SK-N-SH (cell line): ENCODE measurements around the gene APEH. TPM values are rescaled to one million over a fixed set of nuclear protein-coding genes. Genes with fewer than 3 reads are reported as not detected.

ENCODE experiments used
- CTCF ChIA-PET: fragments of 300-600, 350-600 bp; formaldehyde crosslinking; extraction: SDS; loops from one replicate; lab custom pipeline; 2021; lab: Yijun Ruan, JAX
- POLR2A ChIA-PET: fragments of 350-600 bp; sonication (Branson Sonifier 250); formaldehyde crosslinking; extraction: SDS; loops from one replicate; lab custom pipeline; 2020; ENCODE audit warnings: antibody characterized with exemption, inconsistent platforms; lab: Yijun Ruan, JAX
- DNase-seq: peaks from one replicate; pipeline ENCODE4 v3.0.0; 2012
- H2AFZ ChIP-seq: fragments of 200-600 bp; sonication (generic); 2 replicates; pipeline ENCODE4 v1.8.1; 2016; ENCODE audit warnings: antibody characterized with exemption, mild to moderate bottlenecking, low read depth
- H3F3A ChIP-seq: fragments of 200-600 bp; sonication (generic); replicated peaks from 2 replicates; pipeline ENCODE3; 2016; ENCODE audit warnings: antibody characterized with exemption, mild to moderate bottlenecking; ENCODE audit not compliant: insufficient read depth
- H3K27ac ChIP-seq, 2 experiments: fragments of 200-500 bp in 1 of 2; fragments of 200-600 bp in 1 of 2; sonication (Bioruptor generic) in 1 of 2; sonication (generic), shearing (Covaris generic) in 1 of 2; 2 replicates each; pipeline versions ENCODE4 v1.5.1 to v1.6.1; 2014 to 2016; ENCODE audit warnings: low read depth in 2 of 2, inconsistent platforms in 1 of 2, low read length in 1 of 2, mild to moderate bottlenecking in 1 of 2, mixed read lengths in 1 of 2
- H3K27me3 ChIP-seq: fragments of 200-600 bp; sonication (generic), shearing (Covaris generic); 2 replicates; pipeline ENCODE4 v1.6.1; 2016; ENCODE audit warnings: mixed run types; ENCODE audit not compliant: insufficient read depth
- H3K36me3 ChIP-seq, 2 experiments: fragments of 200-500 bp in 1 of 2; fragments of 200-600 bp in 1 of 2; sonication (Bioruptor generic) in 1 of 2; sonication (generic) in 1 of 2; replicated peaks in 1 of 2; 2 replicates each; pipeline versions ENCODE3 to v1.5.1; 2014 to 2016; ENCODE audit warnings: low read length in 1 of 2, mild to moderate bottlenecking in 1 of 2; ENCODE audit not compliant: insufficient read depth in 2 of 2, control insufficient read depth in 1 of 2
- H3K4me1 ChIP-seq, 2 experiments: fragments of 200-500 bp in 1 of 2; fragments of 200-600 bp in 1 of 2; sonication (Bioruptor generic) in 1 of 2; sonication (generic), shearing (Covaris generic) in 1 of 2; 2 replicates each; pipeline versions ENCODE4 v1.5.1 to v1.6.1; 2014 to 2016; ENCODE audit warnings: low read depth in 1 of 2, low read length in 1 of 2, mixed run types in 1 of 2; ENCODE audit not compliant: insufficient read depth in 2 of 2, control insufficient read depth in 1 of 2
- H3K4me2 ChIP-seq: fragments of 200-600 bp; sonication (generic), shearing (Covaris generic); 2 replicates; pipeline ENCODE4 v1.6.1; 2017; ENCODE audit warnings: mixed run types
- H3K4me3 ChIP-seq, 2 experiments: fragments of 200-500 bp in 1 of 2; fragments of 200-600 bp in 1 of 2; sonication (Bioruptor generic) in 1 of 2; sonication (generic), shearing (Covaris generic) in 1 of 2; 2 replicates each; pipeline versions ENCODE4 v1.5.1 to v1.8.1; 2014 to 2016; ENCODE audit warnings: low read depth in 2 of 2, inconsistent platforms in 1 of 2, low read length in 1 of 2, mild to moderate bottlenecking in 1 of 2, mixed read lengths in 1 of 2, moderate library complexity in 1 of 2
- H3K79me2 ChIP-seq: fragments of 200-600 bp; sonication (generic); 2 replicates; pipeline ENCODE4 v1.8.1; 2017; ENCODE audit warnings: mild to moderate bottlenecking; ENCODE audit not compliant: insufficient read depth
- H3K9ac ChIP-seq: fragments of 200-600 bp; sonication (generic); 2 replicates; pipeline ENCODE4 v1.6.1; 2017; ENCODE audit warnings: mixed run types
- H3K9me2 ChIP-seq: fragments of 200-600 bp; sonication (generic); 2 replicates; pipeline ENCODE4 v1.6.1; 2017; ENCODE audit warnings: mixed run types
- H3K9me3 ChIP-seq: fragments of 200-600 bp; sonication (generic); 2 replicates; pipeline ENCODE4 v1.6.1; 2017; ENCODE audit warnings: mixed run types, mild to moderate bottlenecking, moderate library complexity
- H4K20me1 ChIP-seq: fragments of 200-600 bp; sonication (generic); 2 replicates; pipeline ENCODE4 v1.6.1; 2017; ENCODE audit warnings: mild to moderate bottlenecking, mixed run types; ENCODE audit not compliant: insufficient read depth
- CHD2 ChIP-seq: fragments of 150-350 bp; IDR thresholded peaks from 2 replicates; pipeline ENCODE4 v1.6.1; 2018; ENCODE audit warnings: low read length; ENCODE audit not compliant: partially characterized antibody
- CTCF ChIP-seq: fragments of 200-600 bp; sonication (generic); IDR thresholded peaks from 2 replicates; pipeline ENCODE4 v1.6.1; 2017; ENCODE audit warnings: antibody characterized with exemption, mild to moderate bottlenecking, moderate library complexity
- ELF1 ChIP-seq: IDR thresholded peaks from 2 replicates; pipeline ENCODE4 v1.4.0; 2012
- EP300 ChIP-seq, 2 experiments: IDR thresholded peaks; 2 replicates each; pipeline versions ENCODE4 v1.4.0 to v1.6.1; 2012; ENCODE audit warnings: borderline replicate concordance in 1 of 2, low read depth in 1 of 2, low read length in 1 of 2
- EZH2phosphoT487 ChIP-seq: fragments of 200-600 bp; sonication (generic); IDR thresholded peaks from 2 replicates; pipeline ENCODE4 v1.6.1; 2017; ENCODE audit warnings: low read depth, mixed run types, mild to moderate bottlenecking, antibody characterized with exemption, moderate library complexity, borderline replicate concordance
- FOSL2 ChIP-seq: IDR thresholded peaks from 2 replicates; pipeline ENCODE4 v1.4.0; 2012; ENCODE audit warnings: low read depth, mild to moderate bottlenecking, moderate library complexity, borderline replicate concordance
- FOXJ3 ChIP-seq: sonication (generic); formaldehyde crosslinking; IDR thresholded peaks from 2 replicates; pipeline ENCODE4 v1.5.1; 2020; ENCODE audit warnings: mild to moderate bottlenecking, missing genetic modification reagents
- JUND ChIP-seq: IDR thresholded peaks from 2 replicates; pipeline ENCODE4 v1.4.0; 2012
- NFIC ChIP-seq: IDR thresholded peaks from 2 replicates; pipeline ENCODE4 v1.4.0; 2012; ENCODE audit warnings: borderline replicate concordance
- NRF1 ChIP-seq: IDR thresholded peaks from 2 replicates; pipeline ENCODE4 v1.6.1; 2012; ENCODE audit warnings: low read depth, mild to moderate bottlenecking, low read length
- PBX3 ChIP-seq: IDR thresholded peaks from 2 replicates; pipeline ENCODE4; 2012
- RAD21 ChIP-seq: IDR thresholded peaks from 2 replicates; pipeline ENCODE4 v1.6.1; 2012; ENCODE audit warnings: mild to moderate bottlenecking, low read length
- SMC3 ChIP-seq: IDR thresholded peaks from 2 replicates; pipeline ENCODE4 v1.6.1; 2012; ENCODE audit warnings: low read depth, low read length, improper control_type of control experiment
- TAF1 ChIP-seq: IDR thresholded peaks from 2 replicates; pipeline ENCODE4 v1.6.1; 2012; ENCODE audit warnings: low read depth, mild to moderate bottlenecking, low read length, moderate library complexity, borderline replicate concordance
- TCF12 ChIP-seq: IDR thresholded peaks from 2 replicates; pipeline ENCODE4 v1.4.0; 2012
- TEAD4 ChIP-seq: IDR thresholded peaks from 2 replicates; pipeline ENCODE4 v1.4.0; 2012; ENCODE audit warnings: mild to moderate bottlenecking, borderline replicate concordance; ENCODE audit not compliant: insufficient read depth
- WGBS: methylation state at CpG from one replicate; pipeline ENCODE4 v1.1.6; 2017; ENCODE audit warnings: low lambda C conversion rate; 5-methylcytosine and 5-hydroxymethylcytosine counted together
- polyA plus RNA-seq, 3 experiments: library from polyadenylated mRNA; depleted of rRNA; stranded (reverse); fragments of >200 nt; gene quantifications; 2 replicates each; pipeline ENCODE4 v1.2.3, GENCODE V29; 2012
- TF ChIP-seq, protein P1 (sequence below): IDR thresholded peaks from 2 replicates; pipeline ENCODE4 v1.4.0; 2012; ENCODE audit warnings: low read depth, borderline replicate concordance
- TF ChIP-seq, protein P2 (sequence below): fragments of 150-350 bp; IDR thresholded peaks from 2 replicates; pipeline ENCODE4 v1.6.1; 2016; ENCODE audit warnings: mild to moderate bottlenecking, low read depth, low read length

The APEH gene
- polyA plus RNA-seq, 1 of the 3 experiments (the other 2 are of a cell fraction) = 112 TPM

DNA sequence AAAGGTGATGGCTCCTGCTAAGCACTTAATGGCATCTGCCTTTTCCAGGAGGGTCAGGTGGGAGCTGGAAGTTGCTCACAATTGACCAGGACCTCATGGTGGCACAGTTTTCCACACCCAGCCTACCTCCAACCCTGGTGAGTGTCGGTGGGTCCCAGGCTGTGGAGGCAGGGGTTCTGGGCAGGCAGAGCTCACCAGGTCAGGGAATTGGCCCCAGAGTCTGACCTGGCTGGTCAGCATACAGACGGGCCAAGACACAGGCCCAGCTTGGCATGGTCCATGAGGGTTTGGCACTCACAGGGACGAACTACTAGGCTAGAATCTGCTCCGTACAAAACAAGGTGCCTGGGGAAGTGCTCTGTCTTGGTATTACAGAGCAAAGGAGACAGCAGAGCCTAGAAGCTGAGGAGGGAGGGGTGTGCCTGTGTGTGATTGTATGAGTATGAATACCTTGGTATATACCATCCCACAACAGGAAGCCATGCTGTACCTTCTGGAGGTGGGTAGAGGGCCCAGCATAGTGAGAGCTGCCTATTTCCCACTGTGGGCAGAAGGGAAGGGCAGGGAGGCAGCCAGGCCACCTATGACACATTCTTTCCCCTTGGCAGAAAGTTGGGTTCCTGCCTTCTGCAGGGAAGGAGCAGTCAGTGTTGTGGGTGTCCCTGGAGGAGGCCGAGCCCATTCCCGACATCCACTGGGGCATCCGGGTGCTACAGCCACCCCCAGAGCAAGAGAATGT lies 6.5 kb downstream of the APEH start:
- Histone ChIP-seq H3K9me3 (no peaks in the 10 kb centered on the region), H3K27ac (no peak overlapping the region), H3K4me2 (no peak overlapping the region), H2AFZ (no peak overlapping the region), H3K4me3 (no peak overlapping the region), H3K4me1 (peaks cover 0 to 3% of the 10 kb centered on the region in 2 experiments; a peak in 1 of 4 replicates), H3K27me3 (no peaks in the 10 kb centered on the region), H3K9me2 (no peaks in the 10 kb centered on the region), H3K9ac (no peak overlapping the region), H3F3A (no peaks in the 10 kb centered on the region), H3K36me3 (peaks cover 19 to 81% of the 10 kb centered on the region in 2 experiments), H3K79me2 (peaks cover 6% of the 10 kb centered on the region; the same call in 1 of the 2 replicates), H4K20me1 (no peaks in the 10 kb centered on the region)
- WGBS = 94% methylated on average over 6 of the region's 7 CpGs
- no peak for DNase-seq
- POLR2A ChIA-PET = interaction anchor here (0.5 kb wide), 1 partner anchor 146 kb away, joined by 3 read pairs; no protein-coding TSS in a partner anchor
- TF ChIP-seq CTCF (no peak), RAD21 (no peak), NRF1 (no peak), CHD2 (no peak), EP300 (IDR thresholded peaks at IDR 0.05; ENCODE audit: borderline replicate concordance in 1 of 2, low read depth in 1 of 2, low read length in 1 of 2) (no peak), JUND (no peak), EZH2phosphoT487 (no peak)
- TF ChIP-seq, protein P1, sequence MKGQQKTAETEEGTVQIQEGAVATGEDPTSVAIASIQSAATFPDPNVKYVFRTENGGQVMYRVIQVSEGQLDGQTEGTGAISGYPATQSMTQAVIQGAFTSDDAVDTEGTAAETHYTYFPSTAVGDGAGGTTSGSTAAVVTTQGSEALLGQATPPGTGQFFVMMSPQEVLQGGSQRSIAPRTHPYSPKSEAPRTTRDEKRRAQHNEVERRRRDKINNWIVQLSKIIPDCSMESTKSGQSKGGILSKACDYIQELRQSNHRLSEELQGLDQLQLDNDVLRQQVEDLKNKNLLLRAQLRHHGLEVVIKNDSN = no peak
- CTCF ChIA-PET = interaction anchor here (1.4 to 6.6 kb wide), 2 partner anchors 9 to 141 kb away, joined by 6 to 53 read pairs; no protein-coding TSS in a partner anchor

DNA sequence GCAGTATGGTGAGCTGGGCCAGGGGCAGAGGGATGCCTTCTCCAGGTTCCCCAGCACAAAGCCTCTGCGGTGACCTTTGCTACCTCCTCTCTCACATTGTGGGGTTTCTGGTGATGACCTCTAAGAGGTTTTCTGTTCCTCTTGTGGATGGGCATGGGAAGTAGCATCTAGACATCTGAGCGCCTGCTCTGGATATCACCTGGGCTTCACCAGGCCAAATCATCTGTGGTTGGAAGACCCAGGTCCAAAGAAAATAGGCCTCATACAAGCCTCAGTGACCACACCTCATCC lies 7.0 kb downstream of the APEH start:
- Histone ChIP-seq H3K4me1 (no peaks in the 10 kb centered on the region), H3K4me3 (no peak overlapping the region), H2AFZ (no peak overlapping the region), H3K4me2 (no peak overlapping the region), H3K9me2 (no peaks in the 10 kb centered on the region), H4K20me1 (no peaks in the 10 kb centered on the region), H3K27ac (no peak overlapping the region), H3K9ac (no peak overlapping the region), H3K9me3 (no peaks in the 10 kb centered on the region), H3K36me3 (peaks cover 19 to 76% of the 10 kb centered on the region in 2 experiments), H3F3A (no peaks in the 10 kb centered on the region), H3K79me2 (peaks cover under 1% of the 10 kb centered on the region; the same call in 1 of the 2 replicates), H3K27me3 (no peaks in the 10 kb centered on the region)
- 80% methylated on average over 1 of the region's 2 CpGs for WGBS
- CTCF ChIA-PET = interaction anchor here (1.4 kb wide), 1 partner anchor 10 kb away, joined by 6 read pairs; no protein-coding TSS in a partner anchor
- DNase-seq = no peak
- POLR2A ChIA-PET = interaction anchor here (0.5 kb wide), 1 partner anchor 146 kb away, joined by 3 read pairs; no protein-coding TSS in a partner anchor
- no peak for TF ChIP-seq TEAD4
- TF ChIP-seq FOSL2 = no peak
- no peak for TF ChIP-seq NFIC
- TF ChIP-seq, protein P2, sequence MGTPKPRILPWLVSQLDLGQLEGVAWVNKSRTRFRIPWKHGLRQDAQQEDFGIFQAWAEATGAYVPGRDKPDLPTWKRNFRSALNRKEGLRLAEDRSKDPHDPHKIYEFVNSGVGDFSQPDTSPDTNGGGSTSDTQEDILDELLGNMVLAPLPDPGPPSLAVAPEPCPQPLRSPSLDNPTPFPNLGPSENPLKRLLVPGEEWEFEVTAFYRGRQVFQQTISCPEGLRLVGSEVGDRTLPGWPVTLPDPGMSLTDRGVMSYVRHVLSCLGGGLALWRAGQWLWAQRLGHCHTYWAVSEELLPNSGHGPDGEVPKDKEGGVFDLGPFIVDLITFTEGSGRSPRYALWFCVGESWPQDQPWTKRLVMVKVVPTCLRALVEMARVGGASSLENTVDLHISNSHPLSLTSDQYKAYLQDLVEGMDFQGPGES = no peak
- TF ChIP-seq JUND = no peak
- TF ChIP-seq FOXJ3 = no peak
- no peak for TF ChIP-seq SMC3
- no peak for TF ChIP-seq PBX3
- no peak for TF ChIP-seq ELF1
- no peak for TF ChIP-seq TAF1
- no peak for TF ChIP-seq TCF12
- no peak for TF ChIP-seq CTCF
